ENCODE measurements around the gene EDEM2. TPM values are rescaled to one million over a fixed set of nuclear protein-coding genes. Genes with fewer than 3 reads are reported as not detected.

EDEM2 gene
- total and polyA plus RNA-seq, 2 of the 13 experiments (the other 11 are each of a cell fraction or from before 2014, with no cell fraction given): 33.1 to 46.9 TPM

- TF ChIP-seq CAMTA2 (CRISPR knock-in tag; IDR thresholded peaks at IDR 0.05; ENCODE audit: borderline replicate concordance) (0 out of 2 replicates have a peak, but pooled peaks have one; percentile 61), ZNF709 (CRISPR knock-in tag; IDR thresholded peaks at IDR 0.05) (peak; percentile 90; the same call in 1 of the 2 replicates), HES4 (CRISPR knock-in tag; IDR thresholded peaks at IDR 0.05; ENCODE audit: borderline replicate concordance) (peak; percentile 96), ZNF607 (CRISPR knock-in tag; IDR thresholded peaks at IDR 0.05; ENCODE audit: borderline replicate concordance) (peak; percentile 98), ZFP41 (CRISPR knock-in tag; IDR thresholded peaks at IDR 0.05; ENCODE audit: borderline replicate concordance) (peak; percentile 84; the same call in 1 of the 2 replicates), BCL6 (CRISPR knock-in tag; IDR thresholded peaks at IDR 0.05) (peak; percentile 65; the same call in 1 of the 2 replicates), PRPF4 (IDR thresholded peaks at IDR 0.05; ENCODE audit: low read depth, low read length, poor library complexity, severe bottlenecking) (no peak), IRF1 (CRISPR knock-in tag; IDR thresholded peaks at IDR 0.05; ENCODE audit: low read depth) (0 out of 2 replicates have a peak, but pooled peaks have one; percentile 69), RBAK (CRISPR knock-in tag; IDR thresholded peaks at IDR 0.05) (no peak), MBNL3 (CRISPR knock-in tag; conservative IDR thresholded peaks at IDR 0.05) (no peak), ELF3 (CRISPR knock-in tag; IDR thresholded peaks at IDR 0.05) (peak; percentile 68), ZNF766 (CRISPR knock-in tag; IDR thresholded peaks at IDR 0.05; ENCODE audit: borderline replicate concordance) (no peak; the same call in 1 of the 2 replicates), ZFP36 (IDR thresholded peaks at IDR 0.05; ENCODE audit: borderline replicate concordance, low read depth, low read length, partially characterized antibody) (no peak), ZNF33A (CRISPR knock-in tag; IDR thresholded peaks at IDR 0.05; ENCODE audit: borderline replicate concordance) (no peak), FOXK1 (CRISPR knock-in tag; IDR thresholded peaks at IDR 0.05; ENCODE audit: borderline replicate concordance, low read depth) (peak; percentile 66; the same call in 1 of the 2 replicates), ZMYM2 (CRISPR knock-in tag; IDR thresholded peaks at IDR 0.05) (peak; percentile 56; the same call in 1 of the 2 replicates), PPARG (CRISPR knock-in tag; conservative IDR thresholded peaks at IDR 0.05) (peak; percentile 35; the same call in 1 of the 2 replicates), KLF11 (CRISPR knock-in tag; IDR thresholded peaks at IDR 0.05) (peak; percentile 82; the same call in 1 of the 2 replicates), GABPA (IDR thresholded peaks at IDR 0.05; ENCODE audit: low read depth, low read length) (no peak), GABPA (CRISPR knock-in tag; IDR thresholded peaks at IDR 0.05; ENCODE audit: low read depth) (no peak), KDM1A (CRISPR knock-in tag; IDR thresholded peaks at IDR 0.05) (peak; percentile 50; the same call in 1 of the 2 replicates), NR2F1 (CRISPR knock-in tag; IDR thresholded peaks at IDR 0.05) (0 out of 4 replicates have a peak, but pooled peaks of 1 of the 2 experiments have one; percentile 8), XRCC5 (optimal IDR thresholded peaks at IDR 0.05; ENCODE audit: low read length) (peak; percentile 64), ZNF530 (CRISPR knock-in tag; IDR thresholded peaks at IDR 0.05; ENCODE audit: low read depth) (0 out of 2 replicates have a peak, but pooled peaks have one; percentile 17), TOE1 (CRISPR knock-in tag; IDR thresholded peaks at IDR 0.05) (peak; percentile 45; the same call in 1 of the 2 replicates), ZSCAN21 (CRISPR knock-in tag; IDR thresholded peaks at IDR 0.05; ENCODE audit: borderline replicate concordance) (peak; percentile 89), ZBTB46 (CRISPR knock-in tag; IDR thresholded peaks at IDR 0.05; ENCODE audit: borderline replicate concordance) (no peak)
Observed at GRCh38 chr20:35174458-35175216, 27.5 kb upstream of the EDEM2 start (continued).

All from HepG2 (cell line).